ENCODE data around the gene ISL2.
A peak's percentile ranks its signal among the peaks of the same experiment; 100 is the strongest.
"Not testable (repeated sequence)": the region's sequence is repeated elsewhere in the genome, so short reads cannot be mapped to it uniquely, and the experiment has no call there.

The ISL2 gene
- 0.11 to 2.5 (median 0.53) reads per million in 18 experiments for total RNA-seq

DNA sequence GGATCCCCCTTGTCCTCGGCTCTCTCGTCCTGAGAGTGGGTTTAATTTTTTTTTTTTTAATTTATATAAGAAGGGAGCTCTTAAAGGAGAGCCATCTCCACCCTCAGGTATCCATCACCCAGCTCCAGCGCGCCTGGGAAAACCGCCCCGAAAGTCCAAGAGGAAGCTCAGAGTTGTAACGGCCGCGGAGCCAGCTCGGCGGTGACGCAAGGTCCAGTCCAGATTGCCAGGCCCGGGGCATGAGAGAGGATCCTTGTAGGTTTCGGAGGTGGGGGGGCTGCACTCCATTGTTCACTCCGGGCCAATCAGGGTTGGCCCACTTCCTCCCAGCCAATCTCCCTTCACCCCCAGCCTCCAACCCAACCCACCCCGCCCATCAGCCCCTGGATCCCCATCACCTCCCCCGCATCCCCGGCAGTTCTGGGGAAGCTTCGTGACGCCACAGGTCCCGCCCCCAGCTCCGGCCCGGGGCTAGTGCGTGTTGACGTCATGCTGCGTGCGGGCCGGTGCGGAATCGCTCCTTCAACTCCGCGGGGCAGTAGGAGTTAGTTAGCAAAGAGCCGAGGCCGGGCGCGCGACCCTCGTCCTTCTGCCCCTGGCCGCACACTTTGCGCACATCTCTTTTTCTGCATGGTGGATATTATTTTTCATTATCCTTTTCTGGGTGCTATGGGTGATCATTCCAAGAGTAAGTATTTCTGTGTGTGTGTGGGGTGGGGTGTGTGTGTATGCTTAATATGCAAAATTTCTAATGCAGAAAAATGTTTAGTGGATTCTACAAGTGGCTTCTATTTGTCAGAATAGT is at the start of gene ISL2:
TSS of gene ISL2 (plus strand) at position 520 of the 805 bp plus-strand sequence. CDS start at position 631, 111 bp downstream.
- DNase-seq, result peak; percentile 92 to 93

GRCh38 chr15:76289582-76289981 is 47.0 kb upstream of the ISL2 start:
- no peak for DNase-seq

GRCh38 chr15:76293361-76293760 is 43.2 kb upstream of the ISL2 start:
- DNase-seq, result peak in 1 of 2 donors; percentile 57

GRCh38 chr15:76294463-76294862 is 42.1 kb upstream of the ISL2 start:
- DNase-seq, result not testable (repeated sequence)

- no peak for DNase-seq
Observed at GRCh38 chr15:76296849-76297248, 39.7 kb upstream of the ISL2 start.

GRCh38 chr15:76297951-76298350 is 38.6 kb upstream of the ISL2 start:
- not testable (repeated sequence) for DNase-seq

DNA sequence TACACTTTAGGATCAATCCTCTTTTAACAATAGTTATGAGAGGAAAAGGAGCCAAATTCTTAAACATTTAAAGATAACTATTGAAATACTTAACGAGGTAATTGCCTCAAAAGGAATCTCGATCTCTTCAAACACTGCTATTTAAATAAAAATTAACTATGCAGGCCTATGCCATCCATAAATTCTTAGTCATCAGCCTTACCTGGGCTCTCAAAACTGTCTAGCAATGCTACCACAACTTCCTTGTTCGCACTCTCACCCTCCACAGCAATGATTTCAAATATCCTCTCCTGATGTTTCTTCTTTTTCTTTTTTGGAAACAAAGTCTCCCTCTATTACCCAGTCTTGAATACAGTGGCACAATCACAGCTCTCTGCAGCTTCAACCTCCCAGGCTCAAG is 37.6 kb upstream of the ISL2 start:
- DNase-seq, result no peak

DNA sequence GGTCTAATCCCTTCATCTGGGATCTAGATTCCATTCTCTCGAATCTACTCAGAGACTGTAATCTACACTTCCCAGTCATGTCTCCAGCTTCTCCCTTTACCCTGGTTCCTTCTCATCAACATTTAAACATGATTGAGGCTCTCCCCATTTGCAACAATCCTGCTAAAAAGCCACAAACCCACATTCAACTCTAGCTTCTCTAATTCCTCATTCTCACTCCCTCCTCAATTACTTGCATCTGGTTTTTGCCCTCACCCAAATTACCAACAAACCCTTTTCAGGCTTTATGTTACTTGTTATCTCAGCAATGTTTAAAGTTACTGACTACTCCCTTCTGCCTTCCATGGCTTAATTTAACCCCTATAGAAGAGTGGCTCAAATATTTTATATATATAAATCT is 36.8 kb upstream of the ISL2 start:
- DNase-seq, result peak; percentile 25 to 41

GRCh38 chr15:76303909-76304308 is 32.7 kb upstream of the ISL2 start:
- no peak for DNase-seq

- no peak for DNase-seq
Observed at GRCh38 chr15:76309601-76310330, 26.8 kb upstream of the ISL2 start.

DNA sequence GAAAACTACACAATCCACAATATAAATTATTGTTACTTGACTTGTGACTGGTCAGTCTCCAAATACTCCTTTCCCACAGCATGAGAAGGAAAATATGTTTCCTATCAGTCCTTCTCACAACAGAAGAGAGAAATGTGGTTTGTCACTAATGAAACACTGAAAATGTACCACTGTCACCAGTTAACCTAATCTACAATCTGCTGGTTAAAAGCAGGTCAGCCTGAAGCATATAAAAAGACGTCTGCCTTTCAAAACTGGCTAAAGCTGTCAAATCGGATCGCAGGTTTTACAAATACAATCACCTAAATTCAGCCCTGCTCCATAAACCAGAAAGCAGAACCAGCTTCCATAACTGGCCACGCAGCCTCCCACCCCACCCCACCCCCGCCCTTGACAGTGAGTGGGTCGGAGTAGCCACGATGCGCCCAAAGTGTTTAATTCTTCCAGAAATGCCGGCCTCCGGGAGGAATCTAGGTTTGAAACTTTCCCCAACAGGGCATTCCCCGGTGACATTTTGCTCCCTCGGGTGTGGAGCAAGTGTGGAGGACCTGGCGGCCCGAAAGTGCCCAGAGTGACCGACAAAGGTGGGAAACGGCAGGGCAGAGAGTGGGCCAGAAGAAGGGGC is 26.0 kb upstream of the ISL2 start:
- DNase-seq, result peak; percentile 35 to 64

DNA sequence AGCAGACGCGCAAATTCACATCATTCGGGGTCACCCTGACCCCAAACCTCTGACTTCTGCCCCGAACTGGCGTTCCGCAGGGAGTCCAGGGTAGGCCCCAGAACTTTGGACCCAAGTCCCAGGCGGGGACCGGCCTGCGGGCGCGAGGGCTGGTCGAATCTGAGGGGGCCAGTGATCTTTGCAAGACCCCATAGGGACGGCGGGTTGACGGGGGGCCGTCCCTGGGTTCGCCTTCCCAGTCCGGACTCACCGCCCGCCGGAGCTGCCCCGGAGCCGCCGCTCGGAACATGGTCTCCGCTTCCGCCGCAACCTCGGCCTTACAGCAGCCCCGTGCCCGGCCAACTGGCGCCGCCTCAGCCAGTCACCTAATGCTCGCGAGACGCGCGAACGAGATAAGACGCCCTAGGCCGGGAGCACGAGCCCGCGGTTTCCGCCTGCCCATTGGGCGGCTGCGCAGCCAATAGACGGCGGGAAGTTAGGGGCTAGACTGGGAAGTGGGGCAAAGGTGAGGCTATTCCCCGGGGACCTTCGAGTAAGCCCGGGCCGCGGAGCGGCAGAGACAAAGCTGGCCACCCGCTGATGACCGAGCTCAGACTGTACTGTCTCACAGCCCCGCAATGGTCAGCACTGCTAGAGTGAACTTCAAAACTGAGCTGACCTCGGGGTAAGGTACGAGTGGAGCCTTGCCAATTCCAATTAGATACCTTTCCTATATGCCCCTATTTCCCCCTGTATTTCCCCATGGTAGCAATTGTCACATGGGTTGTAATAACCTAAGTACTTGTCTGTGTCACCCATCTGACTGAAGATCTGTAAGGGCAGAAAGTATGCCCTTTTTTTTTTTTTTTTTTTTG is 25.2 kb upstream of the ISL2 start, which contains the start of gene ETFA:
TSS of gene ETFA (minus strand) at position 370 of the 854 bp plus-strand sequence. CDS start at position 289, 81 bp downstream.
- peak; percentile 95 to 97 for DNase-seq

GRCh38 chr15:76312540-76313174 is 23.9 kb upstream of the ISL2 start:
- no peak for DNase-seq

- DNase-seq, result not testable (repeated sequence)
Observed at GRCh38 chr15:76313175-76313567, 23.4 kb upstream of the ISL2 start.

DNA sequence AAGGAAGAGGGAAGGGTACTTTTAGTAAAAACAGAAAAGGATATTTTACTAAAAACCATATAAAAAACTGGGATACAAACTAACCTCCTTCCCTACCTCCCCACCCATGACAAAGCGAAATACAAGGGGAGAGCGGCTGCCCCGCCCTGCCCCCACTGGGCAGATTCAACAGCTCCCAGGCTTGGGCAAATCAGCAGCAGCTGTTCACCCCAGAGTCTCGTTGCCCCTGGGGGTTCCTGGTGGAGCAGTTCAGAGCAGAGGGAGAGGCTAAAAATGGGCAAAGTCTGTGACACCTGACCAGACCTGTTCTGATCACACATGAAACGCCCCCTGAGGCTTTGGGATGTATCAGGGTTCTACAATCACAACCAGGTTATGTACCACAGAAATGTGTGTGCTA is 22.8 kb upstream of the ISL2 start:
- no peak for DNase-seq

DNA sequence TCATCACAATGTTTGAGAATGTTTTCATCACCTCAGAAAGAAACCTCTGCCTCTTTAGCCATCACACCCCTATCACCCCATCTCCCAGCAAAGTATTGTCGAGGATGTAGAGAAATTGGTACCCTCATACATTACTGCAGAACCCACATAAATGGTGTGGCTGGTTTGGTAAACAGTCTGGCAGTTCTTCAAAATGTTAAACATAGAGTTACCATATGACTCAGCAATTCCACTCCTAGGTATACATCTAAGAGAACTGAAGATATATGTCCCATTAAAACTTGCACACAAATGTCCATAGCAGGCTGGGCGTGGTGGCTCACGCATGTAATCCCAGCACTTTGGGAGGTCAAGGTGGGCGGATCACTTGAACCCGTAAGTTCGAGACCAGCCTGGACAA is 16.6 kb upstream of the ISL2 start:
- DNase-seq, result no peak

GRCh38 chr15:76321171-76321570 is 15.4 kb upstream of the ISL2 start:
- DNase-seq, result no peak

DNA sequence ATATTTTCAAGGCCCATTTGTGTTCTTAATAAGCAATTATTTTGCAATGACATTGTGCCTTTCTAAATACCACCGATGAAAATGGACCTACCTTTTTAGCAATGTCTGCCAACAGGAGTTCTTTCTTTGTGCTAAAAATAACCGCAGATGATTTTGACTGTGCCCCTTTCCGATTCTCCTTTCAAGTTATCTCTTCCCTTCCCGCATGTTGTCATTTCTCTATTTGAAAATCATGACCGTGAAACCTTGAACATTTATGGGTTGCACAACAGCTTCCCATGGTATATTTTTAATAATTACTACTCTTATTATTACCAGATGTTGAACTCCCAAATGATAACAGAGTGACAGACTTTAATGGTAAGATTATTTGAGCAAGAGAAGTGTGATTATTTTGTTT is 15.0 kb upstream of the ISL2 start:
- DNase-seq, result no peak

DNA sequence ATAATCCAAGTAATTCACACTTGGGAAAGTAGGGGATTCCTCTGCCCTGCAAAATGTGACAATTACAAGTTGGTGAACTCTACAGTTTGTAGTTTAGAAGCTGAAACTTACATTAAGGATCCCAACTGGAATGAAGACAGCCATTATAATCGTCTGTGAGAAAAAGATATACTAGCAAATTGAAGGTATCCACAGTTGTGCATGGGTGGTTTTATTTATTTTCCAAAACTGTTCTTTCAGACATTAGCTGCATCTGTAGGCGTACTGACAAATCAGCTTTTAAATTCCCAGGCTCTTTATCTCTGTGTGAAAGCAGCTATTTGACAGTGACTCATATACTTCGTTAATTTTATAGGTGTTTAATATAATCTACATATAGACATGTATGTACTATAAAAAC is 12.5 kb upstream of the ISL2 start:
- no peak for DNase-seq

DNA sequence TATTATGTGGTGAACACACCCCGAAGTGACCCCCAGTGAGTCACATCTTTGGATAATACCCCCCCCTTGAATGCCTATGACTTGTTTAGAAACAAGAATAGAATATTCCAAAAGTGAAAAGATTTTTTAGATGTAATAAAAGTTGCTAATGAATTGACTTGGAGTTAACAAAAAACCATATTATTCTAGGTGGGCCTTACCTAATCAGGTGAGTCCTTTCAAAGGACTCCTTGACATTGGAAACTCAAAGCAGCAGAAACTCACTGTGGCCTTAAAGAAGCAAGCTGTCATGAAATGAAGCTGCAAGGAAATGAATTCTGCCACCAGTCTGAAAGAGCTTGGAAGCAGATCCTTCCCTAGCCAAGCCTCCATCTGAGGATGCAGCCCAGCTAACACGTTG is 10.9 kb upstream of the ISL2 start:
- DNase-seq, result no peak

DNA sequence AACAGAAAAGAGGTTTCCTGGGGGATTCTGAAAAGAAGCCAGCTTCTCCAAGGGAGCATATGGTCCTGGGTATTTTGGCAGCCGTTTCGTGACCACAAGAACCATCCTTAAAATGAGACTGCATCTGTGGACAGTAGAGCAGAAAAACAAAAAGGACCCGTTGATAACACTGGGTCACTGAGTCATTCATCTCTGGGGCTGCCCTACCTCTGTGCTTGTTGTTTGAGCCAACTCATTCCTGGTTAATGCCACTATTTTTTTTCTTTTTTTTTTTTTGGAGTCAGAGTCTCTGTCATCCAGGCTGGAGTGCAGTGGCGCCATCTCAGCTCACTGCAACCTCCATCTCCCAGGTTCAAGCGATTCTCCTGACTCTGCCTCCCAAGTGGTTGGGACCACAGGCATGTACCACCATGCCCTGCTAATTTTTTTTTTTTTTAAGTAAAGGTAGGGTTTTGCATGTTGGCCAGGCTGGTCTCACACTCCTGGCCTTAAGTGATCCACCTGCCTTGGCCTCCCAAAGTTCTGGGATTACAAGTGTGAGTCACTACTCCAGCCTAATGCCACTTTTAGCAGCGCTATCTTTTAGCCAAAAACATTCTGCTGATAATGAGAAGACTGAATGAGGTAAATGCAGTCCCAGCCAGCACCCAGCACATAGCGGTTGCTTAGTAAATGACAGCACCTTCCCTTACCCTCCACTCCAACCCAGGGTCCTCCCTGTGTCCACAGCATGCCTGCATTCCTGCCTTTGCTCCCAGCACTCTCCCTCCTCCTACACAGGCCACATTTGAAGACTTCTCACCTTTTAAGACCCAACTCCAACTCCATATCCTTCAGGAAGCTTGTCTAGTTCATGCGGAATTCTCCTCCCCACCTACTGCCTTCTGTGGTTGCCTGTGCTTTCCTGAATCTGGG is 9.1 kb upstream of the ISL2 start:
- DNase-seq, result no peak
